Liver (tissue), 9 donors: Measurements from ENCODE around the gene NTMT1. TPM values are rescaled to one million over a fixed set of nuclear protein-coding genes. Genes with fewer than 3 reads are reported as not detected.

Experiments used
- DNase-seq: peaks from one replicate; pipeline ENCODE4 v3.0.0-alpha.2; 2017; ENCODE audit warnings: low spot score
- H3K27ac ChIP-seq, 2 donors: one replicate each; pipeline ENCODE4 v1.7.0; 2013; ENCODE audit warnings: inconsistent platforms in 2 of 2, low read length in 2 of 2, control low read depth in 1 of 2, low read depth in 1 of 2, mild to moderate bottlenecking in 1 of 2
- H3K27me3 ChIP-seq, 4 donors: one replicate each; pipeline versions ENCODE4 v1.6.1 to v1.7.0; 2013; ENCODE audit warnings: low read length in 3 of 4, inconsistent platforms in 1 of 4, mild to moderate bottlenecking in 1 of 4, moderate library complexity in 1 of 4; ENCODE audit not compliant: control insufficient read depth in 4 of 4, insufficient read depth in 4 of 4
- H3K36me3 ChIP-seq, 4 donors: one replicate each; pipeline versions ENCODE4 v1.6.1 to v1.7.0; 2013; ENCODE audit warnings: low read length in 3 of 4, mild to moderate bottlenecking in 3 of 4, low read depth in 1 of 4, moderate library complexity in 1 of 4; ENCODE audit not compliant: control insufficient read depth in 4 of 4, insufficient read depth in 3 of 4
- H3K4me1 ChIP-seq, 4 donors: one replicate each; pipeline versions ENCODE4 v1.6.1 to v1.7.0; 2013; ENCODE audit warnings: low read length in 3 of 4, mild to moderate bottlenecking in 3 of 4, moderate library complexity in 1 of 4; ENCODE audit not compliant: control insufficient read depth in 4 of 4, insufficient read depth in 4 of 4
- H3K4me3 ChIP-seq, 3 donors: one replicate each; pipeline versions ENCODE4 v1.6.1 to v1.7.0; 2013; ENCODE audit warnings: low read length in 3 of 3, control low read depth in 1 of 3, low read depth in 1 of 3, mild to moderate bottlenecking in 1 of 3
- H3K9ac ChIP-seq, 2 donors: one replicate each; pipeline ENCODE4 v1.7.0; 2013; ENCODE audit warnings: low read length in 2 of 2, mild to moderate bottlenecking in 2 of 2, moderate library complexity in 2 of 2, control low read depth in 1 of 2, low read depth in 1 of 2
- H3K9me3 ChIP-seq, 4 donors: one replicate each; pipeline versions ENCODE4 v1.6.1 to v1.7.0; 2013; ENCODE audit warnings: low read length in 3 of 4; ENCODE audit not compliant: control insufficient read depth in 4 of 4
- EGR1 ChIP-seq, 2 donors: IDR thresholded peaks; 2 replicates each; pipeline ENCODE4 v1.6.1; 2016 to 2018; ENCODE audit warnings: antibody characterized with exemption in 2 of 2, low read depth in 2 of 2
- FOXA1 ChIP-seq: IDR thresholded peaks from 2 replicates; pipeline ENCODE4 v1.6.1; 2016; ENCODE audit warnings: antibody characterized with exemption
- FOXA2 ChIP-seq: IDR thresholded peaks from 2 replicates; pipeline ENCODE4 v1.6.1; 2016; ENCODE audit warnings: antibody characterized with exemption
- GABPA ChIP-seq, 2 donors: IDR thresholded peaks in 1 of 2; conservative IDR thresholded peaks in 1 of 2; 2 replicates each; pipeline ENCODE4 v1.6.1; 2016; ENCODE audit warnings: antibody characterized with exemption in 2 of 2, mild to moderate bottlenecking in 1 of 2, moderate library complexity in 1 of 2
- HNF4A ChIP-seq, 2 donors: conservative IDR thresholded peaks; 2 replicates each; pipeline ENCODE4 v1.6.1; 2016; ENCODE audit warnings: antibody characterized with exemption in 2 of 2, mild to moderate bottlenecking in 2 of 2
- HNF4G ChIP-seq: IDR thresholded peaks from 2 replicates; pipeline ENCODE4 v1.6.1; 2016; ENCODE audit warnings: antibody characterized with exemption
- JUND ChIP-seq, 2 donors: IDR thresholded peaks; 2 replicates each; pipeline ENCODE4 v1.6.1; 2016; ENCODE audit warnings: antibody characterized with exemption in 2 of 2
- MAX ChIP-seq: IDR thresholded peaks from 2 replicates; pipeline ENCODE4 v1.6.1; 2016; ENCODE audit warnings: antibody characterized with exemption
- NR2F2 ChIP-seq: IDR thresholded peaks from 2 replicates; pipeline ENCODE4 v1.6.1; 2016; ENCODE audit warnings: antibody characterized with exemption
- RAD21 ChIP-seq, 2 donors: IDR thresholded peaks; 2 replicates each; pipeline ENCODE4 v1.6.1; 2016; ENCODE audit warnings: antibody characterized with exemption in 2 of 2, mild to moderate bottlenecking in 2 of 2
- RXRA ChIP-seq, 2 donors: IDR thresholded peaks; 2 replicates each; pipeline ENCODE4 v1.6.1; 2017 to 2018; ENCODE audit warnings: antibody characterized with exemption in 2 of 2, mild to moderate bottlenecking in 1 of 2
- SP1 ChIP-seq: IDR thresholded peaks from 2 replicates; pipeline ENCODE4 v1.6.1; 2018; ENCODE audit warnings: antibody characterized with exemption, mild to moderate bottlenecking
- TAF1 ChIP-seq: conservative IDR thresholded peaks from 2 replicates; pipeline ENCODE4 v1.6.1; 2016; ENCODE audit warnings: antibody characterized with exemption, mild to moderate bottlenecking
- YY1 ChIP-seq: IDR thresholded peaks from 2 replicates; pipeline ENCODE4 v1.6.1; 2016; ENCODE audit warnings: antibody characterized with exemption, mild to moderate bottlenecking
- WGBS: extraction: QIAGEN DNeasy Blood & Tissue Kit; methylation state at CpG from one replicate; pipeline ENCODE4 v1.1.7; 2013; 5-methylcytosine and 5-hydroxymethylcytosine counted together
- polyA plus RNA-seq, 2 donors: library from polyadenylated mRNA; stranded (reverse) in 1 of 2; unstranded in 1 of 2; fragments of 200-250 nt in 1 of 2; fragments of >200 nt in 1 of 2; fragmentation: Nextera tagmentation in 1 of 2; extraction: Ambion mirVana in 1 of 2; gene quantifications; one replicate each; pipeline versions ENCODE4 v1.2.1 to v1.2.3, GENCODE V29; 2013 to 2015
- total RNA-seq, 2 donors: library from RNA; depleted of rRNA; stranded (reverse); fragments of >200 nt; gene quantifications; one replicate each; pipeline ENCODE4 v1.2.3, GENCODE V29; 2014
- TF ChIP-seq, protein P1 (sequence below): IDR thresholded peaks from 2 replicates; pipeline ENCODE4 v1.6.1; 2016; ENCODE audit warnings: antibody characterized with exemption
- TF ChIP-seq, protein P2 (sequence below): fragments of 150-350 bp; IDR thresholded peaks from 2 replicates; pipeline ENCODE4 v1.5.1; 2017; ENCODE audit warnings: improper control_type of control experiment, low read depth, low read length; ENCODE audit not compliant: missing input control
- TF ChIP-seq, protein P3 (sequence below): IDR thresholded peaks from 2 replicates; pipeline ENCODE4 v1.6.1; 2016; ENCODE audit warnings: antibody characterized with exemption
- TF ChIP-seq, protein P4 (sequence below): IDR thresholded peaks from 2 replicates; pipeline ENCODE4 v1.6.1; 2016; ENCODE audit warnings: antibody characterized with exemption, mild to moderate bottlenecking
- donor health status: healthy.
- donor health status: healthy.
- donor health status: healthy.
- donor health status: healthy.
- donor health status: healthy.

Gene NTMT1
- total and polyA plus RNA-seq, 4 donors = 13.1 to 42.5 (median 26.2) TPM

DNA sequence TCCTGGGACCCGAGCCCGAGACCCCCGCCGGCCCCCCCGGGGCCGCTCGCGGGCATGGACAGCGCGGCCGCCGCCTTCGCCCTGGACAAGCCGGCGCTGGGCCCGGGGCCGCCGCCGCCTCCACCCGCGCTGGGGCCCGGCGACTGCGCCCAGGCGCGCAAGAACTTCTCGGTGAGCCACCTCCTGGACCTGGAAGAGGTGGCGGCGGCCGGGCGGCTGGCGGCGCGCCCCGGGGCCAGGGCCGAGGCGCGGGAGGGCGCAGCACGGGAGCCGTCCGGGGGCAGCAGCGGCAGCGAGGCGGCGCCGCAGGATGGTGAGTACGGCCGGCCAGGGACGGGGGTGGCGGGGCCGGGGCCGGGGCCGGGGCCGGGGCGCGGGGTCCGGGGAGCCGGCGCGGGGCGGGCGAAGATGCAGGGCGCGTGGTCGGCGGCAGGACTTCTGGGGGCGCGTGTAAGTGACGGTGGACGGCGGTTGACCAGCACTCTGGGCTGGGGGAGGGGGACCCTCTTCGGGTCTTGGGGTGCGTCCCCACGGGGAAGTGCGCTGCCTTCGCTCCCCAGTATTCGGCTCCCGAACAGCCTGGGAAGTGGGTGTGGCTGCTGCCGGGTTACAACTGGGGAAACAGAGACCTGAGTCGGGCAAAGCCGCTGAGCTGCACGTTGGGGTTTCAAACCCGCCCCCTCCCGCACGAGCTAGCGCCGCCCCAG lies 40.0 kb downstream of the NTMT1 start:
- H3K9me3 ChIP-seq = no peaks in the 10 kb centered on the region
- peaks cover 0 to 10% (median 2%) of the 10 kb centered on the region in 4 donors for H3K4me1 ChIP-seq
- WGBS = 6% methylated on average over 88 of the region's 88 CpGs
- TF ChIP-seq RXRA (IDR thresholded peaks at IDR 0.05) (no peak), MAX (no peak)
- TF ChIP-seq, protein P1, sequence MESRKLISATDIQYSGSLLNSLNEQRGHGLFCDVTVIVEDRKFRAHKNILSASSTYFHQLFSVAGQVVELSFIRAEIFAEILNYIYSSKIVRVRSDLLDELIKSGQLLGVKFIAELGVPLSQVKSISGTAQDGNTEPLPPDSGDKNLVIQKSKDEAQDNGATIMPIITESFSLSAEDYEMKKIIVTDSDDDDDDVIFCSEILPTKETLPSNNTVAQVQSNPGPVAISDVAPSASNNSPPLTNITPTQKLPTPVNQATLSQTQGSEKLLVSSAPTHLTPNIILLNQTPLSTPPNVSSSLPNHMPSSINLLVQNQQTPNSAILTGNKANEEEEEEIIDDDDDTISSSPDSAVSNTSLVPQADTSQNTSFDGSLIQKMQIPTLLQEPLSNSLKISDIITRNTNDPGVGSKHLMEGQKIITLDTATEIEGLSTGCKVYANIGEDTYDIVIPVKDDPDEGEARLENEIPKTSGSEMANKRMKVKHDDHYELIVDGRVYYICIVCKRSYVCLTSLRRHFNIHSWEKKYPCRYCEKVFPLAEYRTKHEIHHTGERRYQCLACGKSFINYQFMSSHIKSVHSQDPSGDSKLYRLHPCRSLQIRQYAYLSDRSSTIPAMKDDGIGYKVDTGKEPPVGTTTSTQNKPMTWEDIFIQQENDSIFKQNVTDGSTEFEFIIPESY = no peak
- DNase-seq = no peak
- H3K27ac ChIP-seq = no peak overlapping the region
- no peak overlapping the region for H3K9ac ChIP-seq
- peaks cover 0 to 10% (median 1%) of the 10 kb centered on the region in 4 donors for H3K27me3 ChIP-seq
- peak overlapping the region in 1 of 3 donors; percentile 32 for H3K4me3 ChIP-seq
- H3K36me3 ChIP-seq = no peaks in the 10 kb centered on the region

- Histone ChIP-seq H3K9ac (no peak overlapping the region), H3K4me3 (peak overlapping the region in 1 of 3 donors; percentile 32), H3K27ac (no peak overlapping the region), H3K27me3 (peaks cover 0 to 10% (median 1%) of the 10 kb centered on the region in 4 donors), H3K36me3 (no peaks in the 10 kb centered on the region), H3K4me1 (peaks cover 0 to 10% (median 2%) of the 10 kb centered on the region in 4 donors), H3K9me3 (no peaks in the 10 kb centered on the region)
- TF ChIP-seq RAD21 (IDR thresholded peaks at IDR 0.05) = no peak
- no peak for TF ChIP-seq JUND (IDR thresholded peaks at IDR 0.05)
- no peak for TF ChIP-seq MAX
- no peak for TF ChIP-seq NR2F2
- TF ChIP-seq HNF4G = no peak
- no peak for TF ChIP-seq RXRA (IDR thresholded peaks at IDR 0.05)
- no peak for TF ChIP-seq SP1
- no peak for TF ChIP-seq TAF1
- no peak for TF ChIP-seq YY1
- TF ChIP-seq, protein P2, sequence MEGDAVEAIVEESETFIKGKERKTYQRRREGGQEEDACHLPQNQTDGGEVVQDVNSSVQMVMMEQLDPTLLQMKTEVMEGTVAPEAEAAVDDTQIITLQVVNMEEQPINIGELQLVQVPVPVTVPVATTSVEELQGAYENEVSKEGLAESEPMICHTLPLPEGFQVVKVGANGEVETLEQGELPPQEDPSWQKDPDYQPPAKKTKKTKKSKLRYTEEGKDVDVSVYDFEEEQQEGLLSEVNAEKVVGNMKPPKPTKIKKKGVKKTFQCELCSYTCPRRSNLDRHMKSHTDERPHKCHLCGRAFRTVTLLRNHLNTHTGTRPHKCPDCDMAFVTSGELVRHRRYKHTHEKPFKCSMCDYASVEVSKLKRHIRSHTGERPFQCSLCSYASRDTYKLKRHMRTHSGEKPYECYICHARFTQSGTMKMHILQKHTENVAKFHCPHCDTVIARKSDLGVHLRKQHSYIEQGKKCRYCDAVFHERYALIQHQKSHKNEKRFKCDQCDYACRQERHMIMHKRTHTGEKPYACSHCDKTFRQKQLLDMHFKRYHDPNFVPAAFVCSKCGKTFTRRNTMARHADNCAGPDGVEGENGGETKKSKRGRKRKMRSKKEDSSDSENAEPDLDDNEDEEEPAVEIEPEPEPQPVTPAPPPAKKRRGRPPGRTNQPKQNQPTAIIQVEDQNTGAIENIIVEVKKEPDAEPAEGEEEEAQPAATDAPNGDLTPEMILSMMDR = no peak
- no peak for TF ChIP-seq FOXA1
- no peak for TF ChIP-seq FOXA2
- no peak for TF ChIP-seq EGR1 (IDR thresholded peaks at IDR 0.05; ENCODE audit: low read depth in 2 of 2)
- TF ChIP-seq, protein P3, sequence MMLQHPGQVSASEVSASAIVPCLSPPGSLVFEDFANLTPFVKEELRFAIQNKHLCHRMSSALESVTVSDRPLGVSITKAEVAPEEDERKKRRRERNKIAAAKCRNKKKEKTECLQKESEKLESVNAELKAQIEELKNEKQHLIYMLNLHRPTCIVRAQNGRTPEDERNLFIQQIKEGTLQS = no peak
- TF ChIP-seq, protein P4, sequence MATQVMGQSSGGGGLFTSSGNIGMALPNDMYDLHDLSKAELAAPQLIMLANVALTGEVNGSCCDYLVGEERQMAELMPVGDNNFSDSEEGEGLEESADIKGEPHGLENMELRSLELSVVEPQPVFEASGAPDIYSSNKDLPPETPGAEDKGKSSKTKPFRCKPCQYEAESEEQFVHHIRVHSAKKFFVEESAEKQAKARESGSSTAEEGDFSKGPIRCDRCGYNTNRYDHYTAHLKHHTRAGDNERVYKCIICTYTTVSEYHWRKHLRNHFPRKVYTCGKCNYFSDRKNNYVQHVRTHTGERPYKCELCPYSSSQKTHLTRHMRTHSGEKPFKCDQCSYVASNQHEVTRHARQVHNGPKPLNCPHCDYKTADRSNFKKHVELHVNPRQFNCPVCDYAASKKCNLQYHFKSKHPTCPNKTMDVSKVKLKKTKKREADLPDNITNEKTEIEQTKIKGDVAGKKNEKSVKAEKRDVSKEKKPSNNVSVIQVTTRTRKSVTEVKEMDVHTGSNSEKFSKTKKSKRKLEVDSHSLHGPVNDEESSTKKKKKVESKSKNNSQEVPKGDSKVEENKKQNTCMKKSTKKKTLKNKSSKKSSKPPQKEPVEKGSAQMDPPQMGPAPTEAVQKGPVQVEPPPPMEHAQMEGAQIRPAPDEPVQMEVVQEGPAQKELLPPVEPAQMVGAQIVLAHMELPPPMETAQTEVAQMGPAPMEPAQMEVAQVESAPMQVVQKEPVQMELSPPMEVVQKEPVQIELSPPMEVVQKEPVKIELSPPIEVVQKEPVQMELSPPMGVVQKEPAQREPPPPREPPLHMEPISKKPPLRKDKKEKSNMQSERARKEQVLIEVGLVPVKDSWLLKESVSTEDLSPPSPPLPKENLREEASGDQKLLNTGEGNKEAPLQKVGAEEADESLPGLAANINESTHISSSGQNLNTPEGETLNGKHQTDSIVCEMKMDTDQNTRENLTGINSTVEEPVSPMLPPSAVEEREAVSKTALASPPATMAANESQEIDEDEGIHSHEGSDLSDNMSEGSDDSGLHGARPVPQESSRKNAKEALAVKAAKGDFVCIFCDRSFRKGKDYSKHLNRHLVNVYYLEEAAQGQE = no peak
- no peak for TF ChIP-seq HNF4A (conservative IDR thresholded peaks at IDR 0.05)
- TF ChIP-seq GABPA (IDR thresholded peaks at IDR 0.05 in 1 of 2, conservative IDR thresholded peaks at IDR 0.05 in 1 of 2) = no peak
- TF ChIP-seq, protein P1 = no peak
- no peak for DNase-seq
- 27% methylated on average over 13 of the region's 13 CpGs for WGBS
Measured at GRCh38 chr9:129666575-129666974, 40.6 kb downstream of the NTMT1 start.
